Neutrophil (primary cell): Measurements from ENCODE around the gene PRDM11.

Source experiments
- H3K27ac ChIP-seq: fragments of 200-600 bp; sonication (generic); 2 replicates; pipeline ENCODE4 v1.5.1; 2016; ENCODE audit warnings: mild to moderate bottlenecking, moderate library complexity
- H3K27me3 ChIP-seq: fragments of 200-600 bp; sonication (generic); 2 replicates; pipeline ENCODE4 v1.6.0; 2016; ENCODE audit warnings: mild to moderate bottlenecking
- H3K36me3 ChIP-seq: fragments of 200-600 bp; sonication (generic); 2 replicates; pipeline ENCODE4 v1.5.1; 2017
- H3K4me1 ChIP-seq, 2 experiments: fragments of 200-600 bp in 1 of 2; sonication (generic) in 1 of 2; 1 replicate in 1 of 2; 2 replicates in 1 of 2; pipeline versions ENCODE4 v1.5.1 to v1.6.1; 2013 to 2016; ENCODE audit warnings: low read depth in 1 of 2, low read length in 1 of 2, mild to moderate bottlenecking in 1 of 2, moderate library complexity in 1 of 2; ENCODE audit not compliant: control insufficient read depth in 1 of 2, insufficient read depth in 1 of 2
- H3K4me3 ChIP-seq, 2 experiments: fragments of 200-600 bp in 1 of 2; sonication (generic) in 1 of 2; 1 replicate in 1 of 2; 2 replicates in 1 of 2; pipeline ENCODE4 v1.5.1; 2013 to 2016; ENCODE audit warnings: low read depth in 1 of 2, low read length in 1 of 2, mild to moderate bottlenecking in 1 of 2, moderate library complexity in 1 of 2
- H3K9me3 ChIP-seq: fragments of 200-600 bp; sonication (generic); 2 replicates; pipeline ENCODE4 v1.5.1; 2016
- TF ChIP-seq, protein P1 (sequence below): fragments of 200-600 bp; sonication (generic); IDR thresholded peaks from 2 replicates; pipeline ENCODE4 v1.5.1; 2016; ENCODE audit warnings: antibody characterized with exemption

PRDM11 gene

GRCh38 chr11:45224766-45225165, 78.3 kb downstream of the PRDM11 start:
- H3K36me3 ChIP-seq: peaks cover 11% of the 10 kb centered on the region
- TF ChIP-seq, protein P1, sequence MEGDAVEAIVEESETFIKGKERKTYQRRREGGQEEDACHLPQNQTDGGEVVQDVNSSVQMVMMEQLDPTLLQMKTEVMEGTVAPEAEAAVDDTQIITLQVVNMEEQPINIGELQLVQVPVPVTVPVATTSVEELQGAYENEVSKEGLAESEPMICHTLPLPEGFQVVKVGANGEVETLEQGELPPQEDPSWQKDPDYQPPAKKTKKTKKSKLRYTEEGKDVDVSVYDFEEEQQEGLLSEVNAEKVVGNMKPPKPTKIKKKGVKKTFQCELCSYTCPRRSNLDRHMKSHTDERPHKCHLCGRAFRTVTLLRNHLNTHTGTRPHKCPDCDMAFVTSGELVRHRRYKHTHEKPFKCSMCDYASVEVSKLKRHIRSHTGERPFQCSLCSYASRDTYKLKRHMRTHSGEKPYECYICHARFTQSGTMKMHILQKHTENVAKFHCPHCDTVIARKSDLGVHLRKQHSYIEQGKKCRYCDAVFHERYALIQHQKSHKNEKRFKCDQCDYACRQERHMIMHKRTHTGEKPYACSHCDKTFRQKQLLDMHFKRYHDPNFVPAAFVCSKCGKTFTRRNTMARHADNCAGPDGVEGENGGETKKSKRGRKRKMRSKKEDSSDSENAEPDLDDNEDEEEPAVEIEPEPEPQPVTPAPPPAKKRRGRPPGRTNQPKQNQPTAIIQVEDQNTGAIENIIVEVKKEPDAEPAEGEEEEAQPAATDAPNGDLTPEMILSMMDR: no peak

GRCh38 chr11:45225277-45225676, 78.8 kb downstream of the PRDM11 start:
- no peaks in the 10 kb centered on the region for H3K9me3 ChIP-seq
- peaks cover 11% of the 10 kb centered on the region for H3K36me3 ChIP-seq
- no peak overlapping the region for H3K4me3 ChIP-seq
- TF ChIP-seq, protein P1: no peak
- H3K27ac ChIP-seq: no peak overlapping the region
- no peaks in the 10 kb centered on the region for H3K27me3 ChIP-seq
- H3K4me1 ChIP-seq: no peaks in the 10 kb centered on the region

More at GRCh38 chr11:45224766-45225165, 78.3 kb downstream of the PRDM11 start:
- H3K4me3 ChIP-seq: no peak overlapping the region
- H3K9me3 ChIP-seq: no peaks in the 10 kb centered on the region
- H3K27me3 ChIP-seq: no peaks in the 10 kb centered on the region
- no peaks in the 10 kb centered on the region for H3K4me1 ChIP-seq
- no peak overlapping the region for H3K27ac ChIP-seq

GRCh38 chr11:45225961-45226871, 79.8 kb downstream of the PRDM11 start:
- TF ChIP-seq, protein P1: no peak
- no peak overlapping the region for H3K27ac ChIP-seq
- H3K36me3 ChIP-seq: peaks cover 11% of the 10 kb centered on the region
- no peaks in the 10 kb centered on the region for H3K27me3 ChIP-seq
- no peaks in the 10 kb centered on the region for H3K4me1 ChIP-seq
- H3K4me3 ChIP-seq: no peak overlapping the region
- H3K9me3 ChIP-seq: no peaks in the 10 kb centered on the region

DNA sequence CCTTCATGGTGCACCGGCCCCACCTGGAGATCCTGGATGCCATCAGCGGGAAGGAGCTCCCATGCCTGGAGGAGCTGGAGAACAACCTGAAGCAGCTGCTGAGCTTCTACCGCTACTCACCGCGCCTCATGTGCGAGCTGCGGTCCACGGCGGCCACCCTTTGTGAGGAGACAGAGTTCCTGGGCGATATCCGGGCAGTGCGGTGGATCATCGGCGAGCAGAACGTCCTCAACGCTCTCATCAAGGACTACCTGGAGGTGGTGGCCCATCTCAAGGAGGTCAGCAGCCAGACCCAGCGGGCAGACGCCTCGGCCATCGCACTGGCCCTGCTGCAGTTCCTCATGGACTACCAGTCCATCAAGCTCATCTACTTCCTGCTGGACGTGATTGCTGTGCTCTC, 80.5 kb downstream of the PRDM11 start:
- Histone ChIP-seq H3K27ac (no peak overlapping the region), H3K9me3 (no peaks in the 10 kb centered on the region), H3K4me1 (no peaks in the 10 kb centered on the region), H3K4me3 (no peak overlapping the region), H3K36me3 (peaks cover 11% of the 10 kb centered on the region), H3K27me3 (no peaks in the 10 kb centered on the region)
- TF ChIP-seq, protein P1: no peak

DNA sequence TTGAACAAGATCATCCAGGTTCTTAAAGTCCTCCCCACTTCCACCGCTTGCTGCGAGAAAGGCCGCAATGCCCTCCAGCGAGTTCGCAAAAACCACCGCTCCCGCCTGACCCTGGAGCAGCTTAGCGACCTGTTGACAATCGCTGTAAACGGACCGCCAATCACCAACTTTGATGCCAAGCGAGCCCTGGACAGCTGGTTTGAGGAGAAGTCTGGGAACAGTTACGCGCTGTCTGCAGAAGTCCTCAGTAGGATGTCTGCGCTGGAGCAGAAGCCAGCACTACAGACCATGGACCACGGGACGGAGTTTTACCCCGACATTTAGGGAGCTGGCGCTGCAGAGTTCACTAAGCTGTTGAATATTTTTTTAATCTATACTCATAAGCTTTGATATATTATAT, 81.4 kb downstream of the PRDM11 start:
- TF ChIP-seq, protein P1: no peak
- Histone ChIP-seq H3K27me3 (no peaks in the 10 kb centered on the region), H3K36me3 (peaks cover 11% of the 10 kb centered on the region), H3K27ac (no peak overlapping the region), H3K4me1 (no peaks in the 10 kb centered on the region), H3K4me3 (no peak overlapping the region), H3K9me3 (no peaks in the 10 kb centered on the region)
